GM23338 (cell line): ENCODE results near the gene CEP295NL. TPM values are rescaled to one million over a fixed set of nuclear protein-coding genes. Genes with fewer than 3 reads are reported as not detected.

ENCODE experiments used
- ATAC-seq: fragments of 200-7000 bp; cut with Tn5 transposase; 3 replicates; pipeline ENCODE4 v1.9.1; 2020
- DNase-seq: peaks from one replicate; pipeline ENCODE4 v3.0.0-alpha.2; 2015; ENCODE audit warnings: low spot score
- H2AFZ ChIP-seq: fragments of 200-600 bp; sonication (generic); 2 replicates; pipeline ENCODE4 v1.8.0; 2016; ENCODE audit warnings: antibody characterized with exemption, mild to moderate bottlenecking, moderate library complexity
- H3F3A ChIP-seq: fragments of 200-600 bp; sonication (generic); replicated peaks from 2 replicates; pipeline ENCODE4 v1.8.0; 2017; ENCODE audit warnings: antibody characterized with exemption, mixed run types, low read depth
- H3K27ac ChIP-seq: fragments of 200-600 bp; sonication (generic); 2 replicates; pipeline ENCODE4 v1.6.1; 2016; ENCODE audit warnings: low read depth
- H3K27me3 ChIP-seq: fragments of 200-600 bp; sonication (generic); 2 replicates; pipeline ENCODE4 v1.8.0; 2016; ENCODE audit warnings: mild to moderate bottlenecking, mixed run types, moderate library complexity; ENCODE audit not compliant: insufficient read depth
- H3K36me3 ChIP-seq: fragments of 200-600 bp; sonication (generic); 2 replicates; pipeline ENCODE4 v1.8.0; 2016; ENCODE audit warnings: mild to moderate bottlenecking; ENCODE audit not compliant: insufficient read depth
- H3K4me1 ChIP-seq: fragments of 200-600 bp; sonication (generic); 2 replicates; pipeline ENCODE4 v1.8.0; 2016; ENCODE audit warnings: mild to moderate bottlenecking, moderate library complexity; ENCODE audit not compliant: insufficient read depth
- H3K4me2 ChIP-seq: fragments of 200-600 bp; sonication (generic); 2 replicates; pipeline ENCODE4 v1.7.1; 2017; ENCODE audit warnings: mixed run types
- H3K4me3 ChIP-seq: fragments of 200-600 bp; sonication (generic); 2 replicates; pipeline ENCODE4 v1.6.1; 2016; ENCODE audit warnings: mixed run types
- H3K79me2 ChIP-seq: fragments of 200-600 bp; sonication (generic); replicated peaks from 2 replicates; pipeline ENCODE4 v1.8.0; 2017; ENCODE audit warnings: mild to moderate bottlenecking; ENCODE audit not compliant: insufficient read depth
- H3K9me2 ChIP-seq: fragments of 200-600 bp; sonication (generic); 2 replicates; pipeline ENCODE4 v1.8.0; 2017; ENCODE audit not compliant: insufficient read depth
- H4K20me1 ChIP-seq: fragments of 200-600 bp; sonication (generic); replicated peaks from 2 replicates; pipeline ENCODE4 v1.8.0; 2017; ENCODE audit warnings: mild to moderate bottlenecking; ENCODE audit not compliant: insufficient read depth
- H3K27ac Mint-ChIP-seq: 2 replicates; pipeline ENCODE4 v1.8.0; 2020; ENCODE audit warnings: inconsistent platforms, mild to moderate bottlenecking, moderate library complexity, mixed read lengths
- H3K27me3 Mint-ChIP-seq: 3 replicates; pipeline ENCODE4 v1.8.0; 2022; ENCODE audit warnings: low read depth, mild to moderate bottlenecking, moderate library complexity, mixed read lengths, inconsistent platforms; ENCODE audit not compliant: insufficient read depth, poor library complexity
- H3K36me3 Mint-ChIP-seq: 3 replicates; pipeline ENCODE4 v1.8.0; 2021; ENCODE audit warnings: low read depth, mild to moderate bottlenecking, inconsistent platforms, moderate library complexity, mixed read lengths
- H3K4me1 Mint-ChIP-seq: 3 replicates; pipeline ENCODE4 v1.8.0; 2020; ENCODE audit warnings: mild to moderate bottlenecking, inconsistent platforms, mixed read lengths
- H3K4me3 Mint-ChIP-seq: 3 replicates; pipeline ENCODE4 v1.8.0; 2021; ENCODE audit warnings: moderate library complexity, mild to moderate bottlenecking, inconsistent platforms, mixed read lengths
- H3K9me3 Mint-ChIP-seq: 3 replicates; pipeline ENCODE4 v1.8.0; 2020; ENCODE audit warnings: moderate library complexity, mild to moderate bottlenecking, inconsistent platforms, mixed read lengths
- CREB1 ChIP-seq: fragments of 250-450 bp; sonication (Bioruptor Pico); IDR thresholded peaks from 2 replicates; pipeline ENCODE4 v1.5.0; 2020; ENCODE audit warnings: low read depth, mild to moderate bottlenecking, moderate library complexity
- EZH2 ChIP-seq: fragments of 200-600 bp; sonication (generic); IDR thresholded peaks from one replicate; pipeline ENCODE4 v1.8.0; 2017; ENCODE audit warnings: antibody characterized with exemption, mild to moderate bottlenecking, low read depth; ENCODE audit not compliant: unreplicated experiment
- EZH2phosphoT487 ChIP-seq: fragments of 200-600 bp; sonication (generic); IDR thresholded peaks from one replicate; pipeline ENCODE4 v1.8.1; 2018; ENCODE audit warnings: antibody characterized with exemption; ENCODE audit not compliant: unreplicated experiment
- JUNB ChIP-seq: IDR thresholded peaks from one replicate; pipeline ENCODE4 v1.6.1; 2016; ENCODE audit warnings: antibody characterized with exemption; ENCODE audit not compliant: unreplicated experiment
- NANOG ChIP-seq: IDR thresholded peaks from 2 replicates; pipeline ENCODE4 v1.6.1; 2016; ENCODE audit warnings: antibody characterized with exemption, borderline replicate concordance
- ZNF114 ChIP-seq: fragments of 250-450 bp; sonication (Bioruptor Pico); IDR thresholded peaks from 2 replicates; pipeline ENCODE4 v1.5.0; 2020; ENCODE audit warnings: mild to moderate bottlenecking, moderate library complexity
- long read RNA-seq: library from polyadenylated mRNA; unstranded; transcript quantifications from one replicate; pipeline ENCODE4 v2.0.0, GENCODE V29; 2020; ENCODE audit not compliant: unreplicated experiment
- polyA plus RNA-seq: library from polyadenylated mRNA; unstranded; fragments of >200 nt; fragmentation: Nextera tagmentation; extraction: Ambion mirVana; gene quantifications from 2 replicates; pipeline ENCODE4 v1.2.1, GENCODE V29; 2016
- total RNA-seq: library from RNA; depleted of rRNA; stranded (reverse); fragments of >200 nt; shearing (Covaris generic); gene quantifications from 2 replicates; pipeline ENCODE4 v1.2.3, GENCODE V29; 2014; rRNA removed
- TF ChIP-seq, protein P1 (sequence below): IDR thresholded peaks from one replicate; pipeline ENCODE4 v1.6.1; 2018; ENCODE audit warnings: antibody characterized with exemption; ENCODE audit not compliant: unreplicated experiment
- TF ChIP-seq, protein P2 (sequence below): fragments of 250-450 bp; sonication (Bioruptor Pico); IDR thresholded peaks from 2 replicates; pipeline ENCODE4 v1.5.0; 2020; ENCODE audit warnings: mild to moderate bottlenecking, moderate library complexity

The CEP295NL gene, protein sequence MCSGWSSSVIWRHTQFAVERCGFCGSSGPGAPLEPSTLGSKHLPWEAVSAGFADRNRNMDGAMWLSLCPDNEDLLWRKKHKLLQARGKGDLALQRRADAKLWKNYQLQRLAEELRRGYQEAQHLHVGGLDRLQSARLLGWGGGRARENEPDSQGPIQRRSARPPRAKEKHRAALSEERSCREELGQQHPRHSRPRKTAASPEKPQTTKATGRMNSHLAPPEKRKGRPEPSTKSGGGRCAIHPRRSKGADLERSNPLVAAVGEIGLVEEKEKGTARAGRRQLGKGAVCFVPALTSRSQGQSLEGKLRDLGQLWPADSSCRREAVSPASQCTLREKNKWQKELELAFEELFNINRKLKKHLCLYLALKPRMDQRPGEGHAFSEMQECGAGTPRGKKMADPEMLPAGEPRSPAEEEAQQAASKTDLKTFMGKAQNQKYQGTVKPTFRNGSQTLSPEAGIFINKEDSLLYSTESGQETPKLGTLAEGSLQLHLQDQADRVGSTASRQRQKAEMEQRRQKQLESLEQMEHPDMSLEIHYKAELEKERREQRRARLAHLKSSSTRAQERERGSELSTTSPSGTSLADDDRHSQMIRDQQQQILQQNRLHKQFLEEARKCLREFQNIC
- 0.62 and 0.69 TPM in 2 replicates for total RNA-seq
- 0.31 TPM in 1 of 2 replicates, not detected in the other for polyA plus RNA-seq
- long read RNA-seq = 0 reads

DNA sequence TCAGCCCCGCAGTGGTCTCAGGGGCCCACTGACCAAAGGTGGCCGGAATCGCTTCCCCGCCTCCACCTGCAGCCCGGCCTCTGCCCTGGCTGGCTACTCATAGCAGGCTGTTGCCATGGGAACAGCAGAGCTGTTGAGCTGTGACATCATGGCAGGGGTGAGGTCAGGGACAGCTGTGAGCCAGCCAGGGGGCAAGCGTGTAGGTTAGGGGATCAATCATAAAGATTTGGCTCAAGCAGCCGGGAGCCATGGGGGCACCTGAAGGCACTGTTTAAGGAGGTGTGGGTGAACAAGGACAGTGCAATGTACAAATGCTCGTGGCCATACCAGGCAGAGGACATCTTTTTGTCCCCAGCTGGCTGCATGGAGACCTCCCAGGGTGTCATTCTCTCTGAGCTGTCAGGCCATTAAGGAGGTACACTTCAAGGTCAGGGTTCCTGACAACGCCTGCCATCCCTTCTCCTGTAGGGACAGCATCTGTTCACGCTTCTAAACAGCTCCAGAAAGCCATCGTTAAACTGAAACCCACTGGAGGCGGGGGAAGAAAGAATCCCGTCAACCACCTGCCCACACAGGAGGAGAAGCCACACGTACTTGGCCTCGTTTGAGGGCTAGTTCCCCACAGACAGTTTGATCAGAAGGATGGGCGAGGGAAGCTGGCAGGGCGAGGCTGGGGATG is at the start of gene CEP295NL:
Gene CEP295NL, minus strand, starts transcription at position 101 of the 679 bp plus-strand sequence. CDS start 1,373 bp downstream, outside the sequence.
- no peak within 1 kb of the TSS for H3K27ac ChIP-seq
- peak within 1 kb of the TSS; percentile 87 for H3K27ac Mint-ChIP-seq
- H3K4me1 ChIP-seq = peaks cover 20% of the 10 kb centered on the region
- H3K79me2 ChIP-seq = peaks cover 22% of the 10 kb centered on the region; the same call in 1 of the 2 replicates
- H3K36me3 Mint-ChIP-seq = no peaks in the 10 kb centered on the region
- H3K4me3 ChIP-seq = no peak within 1 kb of the TSS
- H3K4me2 ChIP-seq = no peak within 1 kb of the TSS
- DNase-seq (peak; percentile 59), ATAC-seq (peak; percentile 28)
- no peaks in the 10 kb centered on the region for H3K9me2 ChIP-seq
- no peaks in the 10 kb centered on the region for H3K27me3 ChIP-seq
- H3K36me3 ChIP-seq = no peaks in the 10 kb centered on the region
- H3K9me3 Mint-ChIP-seq = no peaks in the 10 kb centered on the region
- peaks cover 35% of the 10 kb centered on the region for H3K4me1 Mint-ChIP-seq
- no peak within 1 kb of the TSS for H2AFZ ChIP-seq
- peaks cover 25% of the 10 kb centered on the region for H3K27me3 Mint-ChIP-seq
- no peak within 1 kb of the TSS for H3K4me3 Mint-ChIP-seq
- H3F3A ChIP-seq = 0 out of 2 replicates have a peak, but pooled peaks cover 3% of the 10 kb centered on the region
- TF ChIP-seq CREB1 (CRISPR knock-in tag) (peak; percentile 41; the same call in 1 of the 2 replicates), EZH2phosphoT487 (no peak)
- TF ChIP-seq, protein P1, sequence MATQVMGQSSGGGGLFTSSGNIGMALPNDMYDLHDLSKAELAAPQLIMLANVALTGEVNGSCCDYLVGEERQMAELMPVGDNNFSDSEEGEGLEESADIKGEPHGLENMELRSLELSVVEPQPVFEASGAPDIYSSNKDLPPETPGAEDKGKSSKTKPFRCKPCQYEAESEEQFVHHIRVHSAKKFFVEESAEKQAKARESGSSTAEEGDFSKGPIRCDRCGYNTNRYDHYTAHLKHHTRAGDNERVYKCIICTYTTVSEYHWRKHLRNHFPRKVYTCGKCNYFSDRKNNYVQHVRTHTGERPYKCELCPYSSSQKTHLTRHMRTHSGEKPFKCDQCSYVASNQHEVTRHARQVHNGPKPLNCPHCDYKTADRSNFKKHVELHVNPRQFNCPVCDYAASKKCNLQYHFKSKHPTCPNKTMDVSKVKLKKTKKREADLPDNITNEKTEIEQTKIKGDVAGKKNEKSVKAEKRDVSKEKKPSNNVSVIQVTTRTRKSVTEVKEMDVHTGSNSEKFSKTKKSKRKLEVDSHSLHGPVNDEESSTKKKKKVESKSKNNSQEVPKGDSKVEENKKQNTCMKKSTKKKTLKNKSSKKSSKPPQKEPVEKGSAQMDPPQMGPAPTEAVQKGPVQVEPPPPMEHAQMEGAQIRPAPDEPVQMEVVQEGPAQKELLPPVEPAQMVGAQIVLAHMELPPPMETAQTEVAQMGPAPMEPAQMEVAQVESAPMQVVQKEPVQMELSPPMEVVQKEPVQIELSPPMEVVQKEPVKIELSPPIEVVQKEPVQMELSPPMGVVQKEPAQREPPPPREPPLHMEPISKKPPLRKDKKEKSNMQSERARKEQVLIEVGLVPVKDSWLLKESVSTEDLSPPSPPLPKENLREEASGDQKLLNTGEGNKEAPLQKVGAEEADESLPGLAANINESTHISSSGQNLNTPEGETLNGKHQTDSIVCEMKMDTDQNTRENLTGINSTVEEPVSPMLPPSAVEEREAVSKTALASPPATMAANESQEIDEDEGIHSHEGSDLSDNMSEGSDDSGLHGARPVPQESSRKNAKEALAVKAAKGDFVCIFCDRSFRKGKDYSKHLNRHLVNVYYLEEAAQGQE = no peak
- H4K20me1 ChIP-seq = peaks cover 6% of the 10 kb centered on the region

DNA sequence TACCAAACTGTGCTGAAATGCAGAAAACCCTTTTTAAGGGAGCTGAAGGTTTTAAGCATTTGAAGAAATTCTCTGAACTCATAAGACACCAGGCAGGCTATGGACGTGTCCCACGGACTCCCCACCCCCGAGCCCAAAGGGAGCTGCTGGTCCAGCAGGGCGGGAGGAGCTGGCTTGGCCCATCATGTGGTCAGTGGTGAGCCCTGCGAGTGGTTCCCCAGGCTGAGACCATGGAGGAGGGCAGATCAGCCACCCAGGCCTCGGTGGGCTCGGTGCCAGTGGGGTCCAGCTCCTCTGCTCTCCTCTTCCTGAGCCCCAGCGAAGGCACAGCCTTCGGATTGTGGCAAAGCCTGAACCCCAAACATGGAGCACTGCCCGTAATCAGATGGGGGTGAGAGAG is 49.7 kb upstream of the CEP295NL start:
- no peak overlapping the region for H3K27ac ChIP-seq
- no peaks in the 10 kb centered on the region for H3K36me3 ChIP-seq
- ATAC-seq (no peak), DNase-seq (no peak)
- no peaks in the 10 kb centered on the region; the same call in 1 of the 2 replicates for H4K20me1 ChIP-seq
- no peak overlapping the region for H3K27ac Mint-ChIP-seq
- H3K27me3 Mint-ChIP-seq = peaks cover 12% of the 10 kb centered on the region
- no peaks in the 10 kb centered on the region for H3K4me1 ChIP-seq
- no peak overlapping the region for H2AFZ ChIP-seq
- peaks cover 24% of the 10 kb centered on the region for H3K9me3 Mint-ChIP-seq
- H3K9me2 ChIP-seq = no peaks in the 10 kb centered on the region
- H3K79me2 ChIP-seq = no peaks in the 10 kb centered on the region
- H3K4me2 ChIP-seq = no peak overlapping the region
- H3K27me3 ChIP-seq = no peaks in the 10 kb centered on the region
- no peaks in the 10 kb centered on the region for H3F3A ChIP-seq
- H3K4me1 Mint-ChIP-seq = peaks cover 7% of the 10 kb centered on the region; the same call in 2 of the 3 replicates
- H3K36me3 Mint-ChIP-seq = peaks cover 11% of the 10 kb centered on the region; the same call in 2 of the 3 replicates
- H3K4me3 Mint-ChIP-seq = no peak overlapping the region
- H3K4me3 ChIP-seq = no peak overlapping the region
- TF ChIP-seq CREB1 (CRISPR knock-in tag) (no peak), ZNF114 (CRISPR knock-in tag) (no peak), NANOG (no peak), JUNB (no peak), EZH2 (no peak)
- TF ChIP-seq, protein P2, sequence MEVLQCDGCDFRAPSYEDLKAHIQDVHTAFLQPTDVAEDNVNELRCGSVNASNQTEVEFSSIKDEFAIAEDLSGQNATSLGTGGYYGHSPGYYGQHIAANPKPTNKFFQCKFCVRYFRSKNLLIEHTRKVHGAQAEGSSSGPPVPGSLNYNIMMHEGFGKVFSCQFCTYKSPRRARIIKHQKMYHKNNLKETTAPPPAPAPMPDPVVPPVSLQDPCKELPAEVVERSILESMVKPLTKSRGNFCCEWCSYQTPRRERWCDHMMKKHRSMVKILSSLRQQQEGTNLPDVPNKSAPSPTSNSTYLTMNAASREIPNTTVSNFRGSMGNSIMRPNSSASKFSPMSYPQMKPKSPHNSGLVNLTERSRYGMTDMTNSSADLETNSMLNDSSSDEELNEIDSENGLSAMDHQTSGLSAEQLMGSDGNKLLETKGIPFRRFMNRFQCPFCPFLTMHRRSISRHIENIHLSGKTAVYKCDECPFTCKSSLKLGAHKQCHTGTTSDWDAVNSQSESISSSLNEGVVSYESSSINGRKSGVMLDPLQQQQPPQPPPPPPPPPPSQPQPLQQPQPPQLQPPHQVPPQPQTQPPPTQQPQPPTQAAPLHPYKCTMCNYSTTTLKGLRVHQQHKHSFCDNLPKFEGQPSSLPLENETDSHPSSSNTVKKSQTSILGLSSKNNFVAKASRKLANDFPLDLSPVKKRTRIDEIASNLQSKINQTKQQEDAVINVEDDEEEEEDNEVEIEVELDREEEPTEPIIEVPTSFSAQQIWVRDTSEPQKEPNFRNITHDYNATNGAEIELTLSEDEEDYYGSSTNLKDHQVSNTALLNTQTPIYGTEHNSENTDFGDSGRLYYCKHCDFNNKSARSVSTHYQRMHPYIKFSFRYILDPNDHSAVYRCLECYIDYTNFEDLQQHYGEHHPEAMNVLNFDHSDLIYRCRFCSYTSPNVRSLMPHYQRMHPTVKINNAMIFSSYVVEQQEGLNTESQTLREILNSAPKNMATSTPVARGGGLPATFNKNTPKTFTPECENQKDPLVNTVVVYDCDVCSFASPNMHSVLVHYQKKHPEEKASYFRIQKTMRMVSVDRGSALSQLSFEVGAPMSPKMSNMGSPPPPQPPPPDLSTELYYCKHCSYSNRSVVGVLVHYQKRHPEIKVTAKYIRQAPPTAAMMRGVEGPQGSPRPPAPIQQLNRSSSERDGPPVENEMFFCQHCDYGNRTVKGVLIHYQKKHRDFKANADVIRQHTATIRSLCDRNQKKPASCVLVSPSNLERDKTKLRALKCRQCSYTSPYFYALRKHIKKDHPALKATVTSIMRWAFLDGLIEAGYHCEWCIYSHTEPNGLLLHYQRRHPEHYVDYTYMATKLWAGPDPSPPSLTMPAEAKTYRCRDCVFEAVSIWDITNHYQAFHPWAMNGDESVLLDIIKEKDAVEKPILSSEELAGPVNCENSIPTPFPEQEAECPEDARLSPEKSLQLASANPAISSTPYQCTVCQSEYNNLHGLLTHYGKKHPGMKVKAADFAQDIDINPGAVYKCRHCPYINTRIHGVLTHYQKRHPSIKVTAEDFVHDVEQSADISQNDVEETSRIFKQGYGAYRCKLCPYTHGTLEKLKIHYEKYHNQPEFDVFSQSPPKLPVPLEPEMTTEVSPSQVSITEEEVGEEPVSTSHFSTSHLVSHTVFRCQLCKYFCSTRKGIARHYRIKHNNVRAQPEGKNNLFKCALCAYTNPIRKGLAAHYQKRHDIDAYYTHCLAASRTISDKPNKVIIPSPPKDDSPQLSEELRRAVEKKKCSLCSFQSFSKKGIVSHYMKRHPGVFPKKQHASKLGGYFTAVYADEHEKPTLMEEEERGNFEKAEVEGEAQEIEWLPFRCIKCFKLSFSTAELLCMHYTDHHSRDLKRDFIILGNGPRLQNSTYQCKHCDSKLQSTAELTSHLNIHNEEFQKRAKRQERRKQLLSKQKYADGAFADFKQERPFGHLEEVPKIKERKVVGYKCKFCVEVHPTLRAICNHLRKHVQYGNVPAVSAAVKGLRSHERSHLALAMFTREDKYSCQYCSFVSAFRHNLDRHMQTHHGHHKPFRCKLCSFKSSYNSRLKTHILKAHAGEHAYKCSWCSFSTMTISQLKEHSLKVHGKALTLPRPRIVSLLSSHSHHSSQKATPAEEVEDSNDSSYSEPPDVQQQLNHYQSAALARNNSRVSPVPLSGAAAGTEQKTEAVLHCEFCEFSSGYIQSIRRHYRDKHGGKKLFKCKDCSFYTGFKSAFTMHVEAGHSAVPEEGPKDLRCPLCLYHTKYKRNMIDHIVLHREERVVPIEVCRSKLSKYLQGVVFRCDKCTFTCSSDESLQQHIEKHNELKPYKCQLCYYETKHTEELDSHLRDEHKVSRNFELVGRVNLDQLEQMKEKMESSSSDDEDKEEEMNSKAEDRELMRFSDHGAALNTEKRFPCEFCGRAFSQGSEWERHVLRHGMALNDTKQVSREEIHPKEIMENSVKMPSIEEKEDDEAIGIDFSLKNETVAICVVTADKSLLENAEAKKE (CRISPR knock-in tag) = no peak
